HepG2 (cell line): ENCODE data around the gene PRKAB1. TPM values are rescaled to one million over a fixed set of nuclear protein-coding genes. Genes with fewer than 3 reads are reported as not detected.

Experiments used
- CHCHD3 ChIP-seq: sonication (generic); formaldehyde crosslinking; IDR thresholded peaks from 2 replicates; pipeline ENCODE4 v1.8.0; 2022; ENCODE audit warnings: mild to moderate bottlenecking, missing genetic modification reagents, moderate library complexity
- DNMT1 ChIP-seq: sonication (generic); formaldehyde crosslinking; IDR thresholded peaks from 2 replicates; pipeline ENCODE4 v1.5.1; 2020; ENCODE audit warnings: mild to moderate bottlenecking, missing genetic modification reagents
- ELF4 ChIP-seq: sonication (generic); formaldehyde crosslinking; IDR thresholded peaks from 2 replicates; pipeline ENCODE4 v1.5.0; 2020; ENCODE audit warnings: missing genetic modification reagents, mild to moderate bottlenecking, moderate library complexity, borderline replicate concordance
- EP300 ChIP-seq, 3 experiments: sonication (generic) in 1 of 3; formaldehyde crosslinking in 1 of 3; IDR thresholded peaks; 2 replicates each; pipeline versions ENCODE4 v1.5.1 to v1.6.1; 2011 to 2020; ENCODE audit warnings: low read depth in 2 of 3, low read length in 2 of 3, borderline replicate concordance in 1 of 3, improper control_type of control experiment in 1 of 3, mild to moderate bottlenecking in 1 of 3, missing genetic modification reagents in 1 of 3, moderate library complexity in 1 of 3
- GMEB2 ChIP-seq: IDR thresholded peaks from 2 replicates; pipeline ENCODE4 v1.6.1; 2016; ENCODE audit warnings: missing biosample characterization, missing genetic modification reagents, low read depth
- KDM5A ChIP-seq: fragments of 200-600 bp; sonication (generic); IDR thresholded peaks from 2 replicates; pipeline ENCODE4 v1.7.0; 2018; ENCODE audit warnings: antibody characterized with exemption, mild to moderate bottlenecking, low read length, borderline replicate concordance
- MEF2D ChIP-seq: sonication (generic); formaldehyde crosslinking; IDR thresholded peaks from 2 replicates; pipeline ENCODE4 v1.5.1; 2020; ENCODE audit warnings: mild to moderate bottlenecking, missing genetic modification reagents
- MLLT10 ChIP-seq: sonication (generic); formaldehyde crosslinking; IDR thresholded peaks from 2 replicates; pipeline ENCODE4 v1.4.0; 2020; ENCODE audit warnings: missing genetic modification reagents
- NCOA1 ChIP-seq: sonication (generic); formaldehyde crosslinking; IDR thresholded peaks from 2 replicates; pipeline ENCODE4 v1.9.0; 2021; ENCODE audit warnings: missing genetic modification reagents
- PHB2 ChIP-seq: fragments of 450-650 bp; IDR thresholded peaks from 2 replicates; pipeline ENCODE4 v1.6.1; 2018; ENCODE audit not compliant: partially characterized antibody
- PHF20 ChIP-seq: sonication (generic); formaldehyde crosslinking; IDR thresholded peaks from 2 replicates; pipeline ENCODE4 v1.5.0; 2020; ENCODE audit warnings: mild to moderate bottlenecking, missing genetic modification reagents
- POLR2AphosphoS2 ChIP-seq: IDR thresholded peaks from 2 replicates; pipeline ENCODE4 v1.6.1; 2011; ENCODE audit warnings: low read depth, low read length, improper control_type of control experiment
- POLR2AphosphoS5 ChIP-seq: IDR thresholded peaks from 2 replicates; pipeline ENCODE4 v1.6.1; 2012; ENCODE audit warnings: low read depth, low read length
- SMARCC2 ChIP-seq: fragments of 450-650 bp; IDR thresholded peaks from 2 replicates; pipeline ENCODE4 v1.6.1; 2017; ENCODE audit warnings: antibody characterized with exemption, mild to moderate bottlenecking
- XBP1 ChIP-seq: sonication (generic); formaldehyde crosslinking; IDR thresholded peaks from 2 replicates; pipeline ENCODE4 v1.5.0; 2020; ENCODE audit warnings: missing genetic modification reagents
- ZBTB25 ChIP-seq: IDR thresholded peaks from 2 replicates; pipeline ENCODE4 v1.6.1; 2018; ENCODE audit warnings: missing genetic modification reagents
- ZFAT ChIP-seq: sonication (generic); formaldehyde crosslinking; conservative IDR thresholded peaks from 2 replicates; pipeline ENCODE4 v1.8.1; 2023; ENCODE audit warnings: missing genetic modification reagents, inconsistent platforms
- ZNF138 ChIP-seq: sonication (generic); formaldehyde crosslinking; IDR thresholded peaks from 2 replicates; pipeline ENCODE4 v1.5.0; 2020; ENCODE audit warnings: mild to moderate bottlenecking, low read depth, missing genetic modification reagents
- ZNF317 ChIP-seq: sonication (generic); formaldehyde crosslinking; IDR thresholded peaks from 2 replicates; pipeline ENCODE4 v1.5.0; 2020; ENCODE audit warnings: mild to moderate bottlenecking, missing genetic modification reagents
- ZNF333 ChIP-seq: sonication (generic); formaldehyde crosslinking; IDR thresholded peaks from 2 replicates; pipeline ENCODE4 v1.4.0; 2020; ENCODE audit warnings: mild to moderate bottlenecking, missing genetic modification reagents, borderline replicate concordance
- ZNF34 ChIP-seq: sonication (generic); formaldehyde crosslinking; IDR thresholded peaks from 2 replicates; pipeline ENCODE4 v1.4.0; 2020; ENCODE audit warnings: mild to moderate bottlenecking, missing genetic modification reagents, borderline replicate concordance
- ZNF446 ChIP-seq: sonication (generic); formaldehyde crosslinking; IDR thresholded peaks from 2 replicates; pipeline ENCODE4 v1.5.0; 2020; ENCODE audit warnings: mild to moderate bottlenecking, missing genetic modification reagents
- ZNF550 ChIP-seq: sonication (generic); formaldehyde crosslinking; IDR thresholded peaks from 2 replicates; pipeline ENCODE4 v1.4.0; 2020; ENCODE audit warnings: mild to moderate bottlenecking, missing genetic modification reagents, borderline replicate concordance
- ZNF567 ChIP-seq: sonication (generic); formaldehyde crosslinking; IDR thresholded peaks from 2 replicates; pipeline ENCODE4 v1.8.1; 2023; ENCODE audit warnings: mild to moderate bottlenecking, missing genetic modification reagents, borderline replicate concordance
- ZNF570 ChIP-seq: sonication (generic); formaldehyde crosslinking; IDR thresholded peaks from 2 replicates; pipeline ENCODE4 v1.4.0; 2020; ENCODE audit warnings: mild to moderate bottlenecking, missing genetic modification reagents, borderline replicate concordance
- ZNF644 ChIP-seq: IDR thresholded peaks from 2 replicates; pipeline ENCODE4 v1.6.1; 2016; ENCODE audit warnings: low read depth
- ZNF784 ChIP-seq: sonication (generic); formaldehyde crosslinking; IDR thresholded peaks from 2 replicates; pipeline ENCODE4 v1.5.1; 2020; ENCODE audit warnings: missing genetic modification reagents, mild to moderate bottlenecking, borderline replicate concordance
- ZSCAN12 ChIP-seq: sonication (generic); formaldehyde crosslinking; IDR thresholded peaks from 2 replicates; pipeline ENCODE4 v1.9.0; 2021; ENCODE audit warnings: mild to moderate bottlenecking, missing genetic modification reagents
- ZSCAN31 ChIP-seq: sonication (generic); formaldehyde crosslinking; IDR thresholded peaks from 2 replicates; pipeline ENCODE4 v1.5.0; 2020; ENCODE audit warnings: low read depth, mild to moderate bottlenecking, missing genetic modification reagents
- polyA plus RNA-seq, 8 experiments: library from polyadenylated mRNA; depleted of rRNA in 3 of 8; stranded (reverse) in 7 of 8; unstranded in 1 of 8; fragments of >200 nt; fragmentation: Illumina TruSeq in 4 of 8; extraction: Trizol in 4 of 8; gene quantifications; 2 replicates each; pipeline versions ENCODE4 v1.2.1 to v1.2.3, GENCODE V29; 2011 to 2016; ENCODE audit warnings: low read depth in 4 of 8, missing spikeins in 1 of 8, mixed read lengths in 1 of 8; ENCODE audit not compliant: insufficient read depth in 1 of 8
- total RNA-seq, 5 experiments: library from RNA; depleted of rRNA; stranded (reverse); fragments of >200 nt; fragmentation: Illumina TruSeq; extraction: Trizol; gene quantifications; 2 replicates each; pipeline ENCODE4 v1.2.3, GENCODE V29; 2016; ENCODE audit warnings: low read depth in 1 of 5

PRKAB1 gene
- total and polyA plus RNA-seq, 2 of the 13 experiments (the other 11 are each of a cell fraction or from before 2014, with no cell fraction given) = 28.4 to 35.5 TPM

- TF ChIP-seq ZNF784 (CRISPR knock-in tag) = peak; percentile 48; the same call in 1 of the 2 replicates
- TF ChIP-seq SMARCC2 = no peak
- TF ChIP-seq PHB2 = no peak
- no peak for TF ChIP-seq DNMT1 (CRISPR knock-in tag)
- peak; percentile 86 for TF ChIP-seq POLR2AphosphoS5
- TF ChIP-seq ELF4 (CRISPR knock-in tag) = peak; percentile 94
- no peak for TF ChIP-seq NCOA1 (CRISPR knock-in tag)
- TF ChIP-seq ZNF567 (CRISPR knock-in tag) = 0 out of 2 replicates have a peak, but pooled peaks have one; percentile 86
- TF ChIP-seq GMEB2 (CRISPR knock-in tag) = no peak
- TF ChIP-seq MLLT10 (CRISPR knock-in tag) = no peak
- TF ChIP-seq ZNF550 = peak; percentile 71; the same call in 1 of the 2 replicates
- peak; percentile 95 for TF ChIP-seq PHF20
- no peak for TF ChIP-seq CHCHD3 (CRISPR knock-in tag)
- TF ChIP-seq POLR2AphosphoS2 = no peak
- TF ChIP-seq ZBTB25 = peak; percentile 99
- no peak for TF ChIP-seq ZNF446
- TF ChIP-seq KDM5A = peak; percentile 60
- peak; percentile 85; the same call in 1 of the 2 replicates for TF ChIP-seq ZNF138
- no peak for TF ChIP-seq EP300 (IDR thresholded peaks at IDR 0.05; ENCODE audit: low read depth in 2 of 2, low read length in 2 of 2)
- peak; percentile 43; the same call in 1 of the 2 replicates for TF ChIP-seq EP300 (CRISPR knock-in tag; IDR thresholded peaks at IDR 0.05; ENCODE audit: borderline replicate concordance)
- TF ChIP-seq ZNF570 = no peak
- no peak for TF ChIP-seq ZNF34 (CRISPR knock-in tag)
- no peak for TF ChIP-seq ZFAT (CRISPR knock-in tag)
- no peak for TF ChIP-seq XBP1 (CRISPR knock-in tag)
- TF ChIP-seq ZNF317 (CRISPR knock-in tag) = peak; percentile 77; the same call in 1 of the 2 replicates
- peak; percentile 89; the same call in 1 of the 2 replicates for TF ChIP-seq ZNF333
- no peak for TF ChIP-seq ZNF644
- TF ChIP-seq ZSCAN31 (CRISPR knock-in tag) = peak; percentile 93
- TF ChIP-seq MEF2D = no peak
- TF ChIP-seq ZSCAN12 (CRISPR knock-in tag) = no peak
Measured at GRCh38 chr12:119667577-119668323, at the start of gene PRKAB1 (continued).
